Smooth muscle cell (in vitro differentiated cells): Measurements from ENCODE around the gene USP47. TPM values are rescaled to one million over a fixed set of nuclear protein-coding genes. Genes with fewer than 3 reads are reported as not detected.

ENCODE experiments used
- DNase-seq: peaks from one replicate; lab custom pipeline; 2025; ENCODE audit not compliant: unreplicated experiment; lab: John Stamatoyannopoulos, UW
- H2AFZ ChIP-seq: fragments of 200-600 bp; sonication (generic); 2 replicates; pipeline ENCODE4 v1.6.0; 2016; ENCODE audit warnings: antibody characterized with exemption, low read depth, mild to moderate bottlenecking
- H3F3A ChIP-seq: fragments of 200-600 bp; sonication (generic); 2 replicates; pipeline ENCODE4 v1.6.0; 2017; ENCODE audit warnings: antibody characterized with exemption, low read depth
- H3K27ac ChIP-seq: fragments of 200-600 bp; sonication (generic); 2 replicates; pipeline ENCODE4 v1.5.1; 2016; ENCODE audit warnings: low read depth, mild to moderate bottlenecking
- H3K27me3 ChIP-seq: fragments of 200-600 bp; sonication (generic); 2 replicates; pipeline ENCODE4 v1.6.1; 2016; ENCODE audit warnings: low read depth, mild to moderate bottlenecking
- H3K36me3 ChIP-seq: fragments of 200-600 bp; sonication (generic); 2 replicates; pipeline ENCODE4 v1.5.1; 2016; ENCODE audit warnings: low read depth
- H3K4me1 ChIP-seq: fragments of 200-600 bp; sonication (generic); 2 replicates; pipeline ENCODE4 v1.5.1; 2016; ENCODE audit warnings: low read depth
- H3K4me2 ChIP-seq: fragments of 200-600 bp; sonication (generic); 2 replicates; pipeline ENCODE4 v1.6.0; 2016; ENCODE audit warnings: mild to moderate bottlenecking
- H3K4me3 ChIP-seq: fragments of 200-600 bp; sonication (generic); 2 replicates; pipeline ENCODE4 v1.5.1; 2016; ENCODE audit warnings: mild to moderate bottlenecking
- H3K79me2 ChIP-seq: fragments of 200-600 bp; sonication (generic); 2 replicates; pipeline ENCODE4 v1.6.0; 2016; ENCODE audit warnings: low read depth, mild to moderate bottlenecking
- H3K9ac ChIP-seq: fragments of 200-600 bp; sonication (generic); 2 replicates; pipeline ENCODE4 v1.6.0; 2016; ENCODE audit warnings: low read depth
- H3K9me3 ChIP-seq: fragments of 200-600 bp; sonication (generic); replicated peaks from 2 replicates; pipeline ENCODE4 v1.5.1; 2016; ENCODE audit warnings: low read depth
- H4K20me1 ChIP-seq: fragments of 200-600 bp; sonication (generic); 2 replicates; pipeline ENCODE4 v1.6.0; 2016; ENCODE audit warnings: low read depth
- WGBS: methylation state at CpG from one replicate; pipeline ENCODE4 v1.1.7; 2016; ENCODE audit warnings: low lambda C conversion rate; 5-methylcytosine and 5-hydroxymethylcytosine counted together
- polyA plus RNA-seq: library from polyadenylated mRNA; unstranded; fragments of >200 nt; fragmentation: Nextera tagmentation; extraction: Ambion mirVana; gene quantifications from 2 replicates; pipeline ENCODE4 v1.2.1, GENCODE V29; 2016
- total RNA-seq: library from RNA; depleted of rRNA; stranded (reverse); fragments of >200 nt; gene quantifications from 2 replicates; pipeline ENCODE4 v1.2.3, GENCODE V29; 2014
- TF ChIP-seq, protein P1 (sequence below): fragments of 200-600 bp; sonication (generic); IDR thresholded peaks from 2 replicates; pipeline ENCODE4 v1.5.1; 2017; ENCODE audit warnings: borderline replicate concordance, mild to moderate bottlenecking, antibody characterized with exemption; ENCODE audit not compliant: insufficient read depth, poor library complexity, severe bottlenecking

USP47 gene
- total and polyA plus RNA-seq, 2 experiments from 2014 or later = 38.0 to 75.3 TPM

DNA sequence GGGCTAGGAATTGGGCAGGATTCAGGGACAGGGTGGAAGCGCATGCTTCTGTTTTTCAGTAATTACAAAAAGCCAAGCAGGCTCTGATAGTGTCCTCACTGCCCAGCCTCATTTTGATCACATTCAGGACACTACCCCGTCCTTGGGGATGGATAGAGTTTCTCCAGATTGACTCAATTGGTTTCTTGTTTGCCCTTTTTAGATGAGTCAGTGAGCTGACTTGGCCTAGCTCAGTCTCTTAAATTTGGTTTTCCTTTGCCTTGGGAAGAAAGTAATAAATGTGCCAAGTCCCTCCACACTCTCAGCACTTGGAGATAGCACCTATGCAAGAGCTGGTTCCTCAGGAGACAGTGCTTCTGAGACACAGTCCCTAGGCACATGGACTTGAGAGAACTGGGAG, 141.2 kb downstream of the USP47 start:
- H3K36me3 ChIP-seq = no peaks in the 10 kb centered on the region
- H3K4me2 ChIP-seq = no peak overlapping the region
- no peaks in the 10 kb centered on the region for H3K9me3 ChIP-seq
- no peak overlapping the region for H3K9ac ChIP-seq
- H3K4me1 ChIP-seq = peaks cover 6% of the 10 kb centered on the region
- peaks cover 10% of the 10 kb centered on the region for H3F3A ChIP-seq
- H3K27me3 ChIP-seq = no peaks in the 10 kb centered on the region
- no peak overlapping the region for H3K4me3 ChIP-seq
- TF ChIP-seq, protein P1, sequence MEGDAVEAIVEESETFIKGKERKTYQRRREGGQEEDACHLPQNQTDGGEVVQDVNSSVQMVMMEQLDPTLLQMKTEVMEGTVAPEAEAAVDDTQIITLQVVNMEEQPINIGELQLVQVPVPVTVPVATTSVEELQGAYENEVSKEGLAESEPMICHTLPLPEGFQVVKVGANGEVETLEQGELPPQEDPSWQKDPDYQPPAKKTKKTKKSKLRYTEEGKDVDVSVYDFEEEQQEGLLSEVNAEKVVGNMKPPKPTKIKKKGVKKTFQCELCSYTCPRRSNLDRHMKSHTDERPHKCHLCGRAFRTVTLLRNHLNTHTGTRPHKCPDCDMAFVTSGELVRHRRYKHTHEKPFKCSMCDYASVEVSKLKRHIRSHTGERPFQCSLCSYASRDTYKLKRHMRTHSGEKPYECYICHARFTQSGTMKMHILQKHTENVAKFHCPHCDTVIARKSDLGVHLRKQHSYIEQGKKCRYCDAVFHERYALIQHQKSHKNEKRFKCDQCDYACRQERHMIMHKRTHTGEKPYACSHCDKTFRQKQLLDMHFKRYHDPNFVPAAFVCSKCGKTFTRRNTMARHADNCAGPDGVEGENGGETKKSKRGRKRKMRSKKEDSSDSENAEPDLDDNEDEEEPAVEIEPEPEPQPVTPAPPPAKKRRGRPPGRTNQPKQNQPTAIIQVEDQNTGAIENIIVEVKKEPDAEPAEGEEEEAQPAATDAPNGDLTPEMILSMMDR = no peak
- no peak overlapping the region for H3K27ac ChIP-seq
- WGBS = 84% methylated on average over 2 of the region's 2 CpGs
- H2AFZ ChIP-seq = no peak overlapping the region
- no peaks in the 10 kb centered on the region for H3K79me2 ChIP-seq
- H4K20me1 ChIP-seq = no peaks in the 10 kb centered on the region
- no peak for DNase-seq

DNA sequence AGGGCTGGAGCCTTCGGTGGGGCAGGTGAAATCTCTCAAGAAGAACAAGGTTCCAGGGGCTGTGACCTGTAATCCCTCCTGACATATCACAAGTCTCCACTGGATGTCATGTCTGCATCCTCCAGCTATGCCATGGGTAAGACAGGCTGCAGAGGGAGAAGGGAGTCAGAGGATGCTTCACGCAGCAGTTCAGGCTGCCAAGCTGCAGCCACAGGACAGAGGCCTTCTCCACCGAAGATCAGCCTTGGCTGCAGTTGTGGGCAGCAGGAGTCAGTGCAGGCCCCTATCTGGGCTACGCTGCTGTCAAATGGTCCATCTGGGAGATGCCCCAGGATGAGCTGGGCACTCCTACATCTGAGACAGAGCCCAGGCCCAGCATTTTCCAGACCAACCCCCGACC, 141.7 kb downstream of the USP47 start:
- H3F3A ChIP-seq = peaks cover 15% of the 10 kb centered on the region
- no peak overlapping the region for H3K27ac ChIP-seq
- H3K4me3 ChIP-seq = no peak overlapping the region
- no peaks in the 10 kb centered on the region for H3K9me3 ChIP-seq
- H3K4me1 ChIP-seq = peaks cover 6% of the 10 kb centered on the region
- no peaks in the 10 kb centered on the region for H3K27me3 ChIP-seq
- TF ChIP-seq, protein P1 = no peak
- 77% methylated on average over 5 of the region's 5 CpGs for WGBS
- H3K9ac ChIP-seq = no peak overlapping the region
- no peak overlapping the region for H2AFZ ChIP-seq
- no peak overlapping the region for H3K4me2 ChIP-seq
- no peak for DNase-seq
- H4K20me1 ChIP-seq = no peaks in the 10 kb centered on the region
- no peaks in the 10 kb centered on the region for H3K79me2 ChIP-seq
- no peaks in the 10 kb centered on the region for H3K36me3 ChIP-seq

DNA sequence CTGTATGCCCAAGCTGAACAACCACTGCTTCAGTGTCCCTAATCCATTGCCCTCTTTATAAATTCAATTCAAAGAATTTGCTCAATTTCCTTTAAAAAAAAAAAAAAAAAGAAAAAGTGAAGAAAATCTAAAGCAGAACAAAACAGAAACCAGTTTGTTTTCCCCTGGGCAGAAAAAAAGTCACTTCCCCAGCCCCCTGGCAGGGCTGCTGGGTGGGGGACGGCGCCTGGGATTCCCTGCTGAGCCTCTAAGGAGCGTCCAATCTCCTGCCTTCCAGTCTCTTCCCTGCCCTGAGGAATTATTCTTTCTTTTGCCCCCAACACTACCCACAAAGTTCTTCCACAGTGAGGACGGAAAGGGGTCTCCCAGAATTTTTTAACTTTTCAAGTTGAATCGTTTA, 142.8 kb downstream of the USP47 start:
- no peak overlapping the region for H3K4me2 ChIP-seq
- TF ChIP-seq, protein P1 = no peak
- peak overlapping the region; percentile 30 for H3K27ac ChIP-seq
- 72% methylated on average over 5 of the region's 5 CpGs for WGBS
- H3K9me3 ChIP-seq = no peaks in the 10 kb centered on the region
- H2AFZ ChIP-seq = no peak overlapping the region
- no peak for DNase-seq
- H3F3A ChIP-seq = peaks cover 24% of the 10 kb centered on the region
- no peaks in the 10 kb centered on the region for H3K79me2 ChIP-seq
- H3K4me1 ChIP-seq = peaks cover 4% of the 10 kb centered on the region
- no peaks in the 10 kb centered on the region for H4K20me1 ChIP-seq
- no peaks in the 10 kb centered on the region for H3K27me3 ChIP-seq
- H3K36me3 ChIP-seq = no peaks in the 10 kb centered on the region
- H3K4me3 ChIP-seq = no peak overlapping the region
- H3K9ac ChIP-seq = no peak overlapping the region

DNA sequence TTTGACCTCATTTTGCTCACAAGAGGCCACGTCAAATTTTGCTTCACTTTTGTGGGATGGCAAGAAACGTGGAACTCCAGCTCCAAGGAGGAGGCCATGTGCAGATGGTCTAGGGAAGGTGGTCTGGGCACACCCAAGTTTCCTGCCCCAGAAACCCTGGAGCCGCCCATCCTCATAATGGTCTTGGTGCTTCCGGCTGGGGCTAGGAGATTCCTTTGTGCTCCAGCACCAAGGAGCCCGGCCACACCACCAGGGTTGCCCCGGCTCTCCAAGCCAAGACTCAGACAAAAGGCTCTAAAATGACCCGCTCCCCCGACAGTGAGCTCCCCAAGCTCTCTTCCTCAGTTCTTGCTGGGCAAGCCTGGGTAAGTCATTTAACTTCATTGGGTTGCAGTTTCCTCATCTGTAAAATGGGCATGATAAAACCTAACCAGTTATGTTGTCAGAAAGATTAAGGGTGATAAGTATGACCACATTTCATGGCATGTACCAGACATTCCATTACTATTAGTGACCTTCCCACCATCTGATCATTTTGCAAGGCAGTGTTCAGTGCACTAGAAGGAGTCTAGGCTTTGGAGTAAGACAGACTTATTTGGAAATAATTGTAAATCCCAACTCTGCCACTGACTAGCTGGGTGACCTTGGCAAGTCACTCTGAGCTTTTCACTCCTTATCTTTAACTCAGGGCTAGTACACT, 143.4 kb downstream of the USP47 start:
- Histone ChIP-seq H3K4me1 (no peaks in the 10 kb centered on the region), H3K4me2 (no peak overlapping the region), H3K36me3 (no peaks in the 10 kb centered on the region), H4K20me1 (no peaks in the 10 kb centered on the region), H3F3A (peaks cover 28% of the 10 kb centered on the region), H3K9ac (no peak overlapping the region), H3K27me3 (no peaks in the 10 kb centered on the region), H3K79me2 (no peaks in the 10 kb centered on the region), H3K9me3 (no peaks in the 10 kb centered on the region), H2AFZ (no peak overlapping the region), H3K27ac (peak overlapping the region; percentile 93), H3K4me3 (no peak overlapping the region)
- 94% methylated on average over 8 of the region's 8 CpGs for WGBS
- TF ChIP-seq, protein P1 = no peak
- DNase-seq = no peak
